ENCODE measurements around the gene CALML5. TPM values are rescaled to one million over a fixed set of nuclear protein-coding genes. Genes with fewer than 3 reads are reported as not detected.

The CALML5 gene
- polyA plus RNA-seq, 3 donors: not detected

DNA sequence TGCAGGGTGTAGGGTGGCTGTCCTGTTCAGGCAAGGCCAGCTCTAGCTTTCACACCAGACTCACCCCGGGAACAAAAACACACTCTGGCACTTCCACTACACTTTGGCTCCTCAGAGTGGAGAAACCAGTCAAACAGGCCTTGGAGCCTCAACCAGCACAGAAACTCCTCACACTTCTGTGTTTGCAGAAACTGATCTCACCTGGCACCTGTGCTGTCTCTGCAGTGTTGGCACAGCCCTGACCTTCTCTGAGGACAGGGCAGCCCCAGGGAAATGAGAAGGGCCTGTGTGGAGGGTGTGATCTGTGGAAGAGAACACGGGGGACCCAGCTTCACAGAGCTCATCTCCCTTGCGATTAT is 4.1 kb upstream of the CALML5 start:
- DNase-seq (ENCODE audit: low read depth in 3 of 3, low spot score in 2 of 3): peak in 2 of 3 donors; percentile 25 to 40

DNA sequence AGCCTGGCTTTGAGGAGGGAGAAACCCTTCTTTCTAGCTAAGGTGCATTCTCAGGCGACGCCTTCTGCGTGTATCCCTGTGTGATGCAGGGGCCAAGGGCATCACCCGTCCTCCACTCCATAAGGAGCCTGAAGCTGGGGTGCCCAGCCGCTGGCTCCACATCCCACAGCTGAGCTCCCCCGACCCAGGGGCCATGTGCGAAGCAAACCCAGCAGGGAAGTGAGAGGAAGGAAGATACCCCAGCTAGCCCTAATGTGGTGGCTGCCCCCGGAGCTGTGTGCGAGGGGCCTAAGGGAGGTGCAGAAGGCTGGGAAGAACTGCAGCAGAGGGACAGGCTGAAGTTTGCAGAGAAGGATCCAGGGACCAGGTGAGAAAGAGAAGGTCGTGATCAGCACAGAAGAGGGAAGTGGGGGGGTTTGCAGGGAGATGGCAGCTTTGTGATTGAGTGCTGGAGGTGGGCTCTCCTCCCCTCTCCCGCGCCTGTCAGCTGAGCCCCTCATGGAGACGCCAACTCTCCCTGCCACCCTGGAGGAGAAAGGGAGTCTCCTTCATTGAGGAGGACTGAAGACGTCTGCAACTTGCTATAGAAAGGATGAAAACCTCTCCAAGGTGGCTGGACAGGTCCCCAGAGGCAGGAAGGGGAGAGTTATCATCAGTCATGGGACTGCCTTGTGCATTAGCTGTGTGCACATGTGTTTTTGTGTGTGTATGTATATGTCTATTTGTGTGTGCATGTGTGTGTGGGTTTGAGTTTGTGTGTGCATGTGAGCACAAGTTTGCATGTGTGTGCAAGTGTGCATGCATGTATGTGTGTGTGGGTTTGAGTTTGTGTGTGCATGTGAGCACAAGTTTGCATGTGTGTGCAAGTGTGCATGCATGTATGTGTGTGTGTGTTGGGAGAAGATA is 3.5 kb upstream of the CALML5 start:
- DNase-seq (ENCODE audit: low read depth in 3 of 3, low spot score in 2 of 3): no peak

- no peak for DNase-seq (ENCODE audit: low read depth in 3 of 3, low spot score in 2 of 3)
Observed at GRCh38 chr10:5502061-5502521, 2.7 kb upstream of the CALML5 start.

DNA sequence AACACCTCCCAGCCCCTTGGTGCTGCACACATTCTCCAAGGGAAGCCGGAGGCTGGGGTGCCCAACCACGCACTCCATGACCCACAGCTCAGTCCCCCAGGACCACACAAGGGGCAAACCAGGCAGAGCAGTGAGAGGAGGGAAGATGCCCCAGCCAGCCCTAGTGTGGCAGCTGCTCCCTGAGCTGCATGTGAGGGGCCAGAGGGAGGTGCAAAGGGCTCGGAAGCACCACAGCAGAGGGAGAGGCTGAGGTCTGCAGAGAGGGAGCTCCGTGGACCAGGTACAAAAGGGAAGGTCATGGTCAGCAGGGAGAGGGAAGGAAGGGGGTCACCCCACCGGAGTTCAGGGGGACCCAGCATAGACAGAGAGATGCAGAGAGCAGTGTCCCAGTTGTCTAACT is 1.5 kb upstream of the CALML5 start:
- DNase-seq (ENCODE audit: low read depth in 3 of 3, low spot score in 2 of 3): no peak

GRCh38 chr10:5500162-5500670 is 846 bp upstream of the CALML5 start:
- no peak for DNase-seq (ENCODE audit: low read depth in 3 of 3, low spot score in 2 of 3)

- no peak for DNase-seq (ENCODE audit: low read depth in 3 of 3, low spot score in 2 of 3)
Observed at GRCh38 chr10:5498791-5499492, 428 bp downstream of the CALML5 start.

- DNase-seq (ENCODE audit: low read depth in 3 of 3, low spot score in 2 of 3): no peak
Observed at GRCh38 chr10:5497948-5498730, 1.2 kb downstream of the CALML5 start.

DNA sequence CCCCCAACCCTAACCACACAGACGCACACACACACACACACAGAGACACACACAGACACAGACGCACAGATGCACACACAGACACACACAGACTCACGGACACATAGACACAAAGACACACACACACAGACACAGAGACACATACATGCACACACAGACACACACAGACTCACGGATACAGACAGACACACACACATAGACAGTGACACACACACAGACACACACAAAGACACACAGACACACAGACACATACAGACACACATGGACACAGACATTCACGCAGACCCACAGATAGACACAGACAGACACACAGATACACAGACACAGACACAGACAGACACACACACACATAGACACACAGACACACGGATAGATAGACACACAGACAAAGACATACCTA is 2.1 kb downstream of the CALML5 start:
- DNase-seq (ENCODE audit: low read depth in 3 of 3, low spot score in 2 of 3): no peak

DNA sequence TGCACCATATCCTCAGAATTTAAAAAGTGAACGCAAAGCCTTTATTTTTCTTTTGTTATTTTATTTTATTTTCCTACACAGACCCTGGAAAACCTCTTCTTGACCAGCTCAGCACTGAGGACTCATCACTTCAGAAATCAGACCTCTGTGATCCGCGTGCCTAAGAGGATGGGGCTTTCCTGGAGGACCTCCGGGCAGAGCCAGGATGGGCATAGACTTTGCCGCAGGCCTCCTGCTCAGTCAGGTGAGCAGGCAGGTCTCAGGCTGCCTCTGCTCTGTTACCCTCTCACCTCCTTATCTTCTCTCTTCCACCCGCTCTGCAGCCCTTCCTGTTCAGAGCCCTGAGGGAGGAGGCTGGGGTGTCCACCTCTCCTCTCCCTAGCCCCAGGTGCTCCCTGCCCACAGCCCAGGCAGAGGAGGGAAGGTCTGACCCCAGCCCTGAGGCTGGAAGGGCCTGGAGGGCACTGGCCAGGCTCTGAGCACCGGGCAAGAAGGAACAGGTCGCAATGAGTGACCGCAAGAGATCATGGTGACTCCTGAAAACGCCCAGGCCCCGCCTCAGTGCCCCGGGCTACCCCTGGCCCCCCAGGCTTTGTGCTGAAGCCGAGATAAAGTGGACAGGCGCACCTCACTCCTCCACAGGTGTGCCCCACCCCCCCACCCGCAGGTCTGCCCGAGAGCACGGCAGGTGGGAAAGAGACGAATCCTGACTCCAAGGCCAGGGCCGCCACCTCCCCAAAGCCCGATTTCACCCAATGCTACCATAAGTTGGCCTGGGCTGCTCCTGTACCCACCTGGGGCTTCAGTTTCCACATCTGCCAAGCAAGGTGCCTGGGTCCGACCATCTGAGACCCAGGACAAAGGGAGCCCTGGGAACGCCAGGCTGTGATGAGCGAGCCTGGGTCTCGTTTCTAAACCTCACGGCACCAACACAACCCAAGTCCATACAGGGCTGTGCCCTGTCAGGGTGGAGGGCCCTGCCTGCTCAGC is 2.8 kb downstream of the CALML5 start:
- no peak for DNase-seq (ENCODE audit: low read depth in 3 of 3, low spot score in 2 of 3)

- DNase-seq (ENCODE audit: low read depth in 3 of 3, low spot score in 2 of 3): no peak
Observed at GRCh38 chr10:5494611-5495010, 4.8 kb downstream of the CALML5 start.

DNA sequence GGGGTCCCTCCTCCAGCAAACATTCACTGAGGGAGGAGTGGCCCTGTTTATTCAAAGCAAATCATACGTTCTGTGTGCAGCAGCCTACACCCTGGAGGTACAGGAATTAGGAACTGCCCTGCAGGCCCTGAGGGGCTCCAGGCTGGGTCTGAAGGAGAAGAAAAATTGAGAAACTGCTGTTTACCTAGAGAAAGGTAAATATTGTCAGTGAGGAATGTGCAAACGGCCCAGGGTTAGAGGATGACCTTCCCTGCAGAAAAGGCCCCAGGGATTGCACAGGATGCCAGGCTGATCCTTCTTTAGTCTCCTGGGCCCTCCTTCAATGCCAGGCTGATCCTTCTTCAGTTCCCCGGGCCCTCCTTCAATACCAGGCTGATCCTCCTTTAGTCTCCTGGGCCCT is 5.7 kb downstream of the CALML5 start:
- no peak for DNase-seq (ENCODE audit: low read depth in 3 of 3, low spot score in 2 of 3)

DNA sequence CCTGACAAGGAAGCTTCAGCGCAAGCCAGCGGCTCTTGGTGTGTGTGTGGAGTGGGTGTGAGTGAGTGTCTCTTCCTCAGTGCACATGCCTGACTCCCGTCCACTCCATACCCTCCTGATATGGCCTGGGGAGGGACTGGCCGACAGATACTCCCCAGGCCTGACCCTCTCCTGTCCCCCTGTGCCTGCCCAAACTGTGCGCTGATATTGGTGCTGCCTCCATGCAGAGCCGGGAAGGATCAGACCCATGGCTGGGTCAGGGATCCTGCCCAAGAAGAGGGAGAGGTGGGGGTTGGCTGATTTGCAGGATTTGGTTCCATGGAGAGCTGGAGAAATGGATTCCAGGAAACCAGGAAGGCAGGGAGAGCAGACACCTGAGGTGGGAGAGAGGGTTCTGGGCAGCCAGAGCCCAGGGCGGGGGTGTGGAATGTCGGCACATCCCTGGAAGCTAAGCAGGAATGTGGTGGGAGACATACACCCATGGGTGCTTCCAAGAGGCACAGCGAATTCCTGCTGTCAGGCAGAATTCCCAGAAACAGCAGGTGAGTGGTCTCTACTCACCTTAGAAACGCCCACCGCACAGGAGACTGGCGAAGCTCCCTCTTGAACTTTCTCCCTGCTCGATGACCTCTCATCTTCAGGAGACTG is 6.3 kb downstream of the CALML5 start:
- DNase-seq (ENCODE audit: low read depth in 3 of 3, low spot score in 2 of 3): no peak

GRCh38 chr10:5492322-5492855 is 7.0 kb downstream of the CALML5 start:
- DNase-seq (ENCODE audit: low read depth in 3 of 3, low spot score in 2 of 3): no peak

GRCh38 chr10:5491477-5491876 is 7.9 kb downstream of the CALML5 start:
- DNase-seq (ENCODE audit: low read depth in 3 of 3, low spot score in 2 of 3): no peak

DNA sequence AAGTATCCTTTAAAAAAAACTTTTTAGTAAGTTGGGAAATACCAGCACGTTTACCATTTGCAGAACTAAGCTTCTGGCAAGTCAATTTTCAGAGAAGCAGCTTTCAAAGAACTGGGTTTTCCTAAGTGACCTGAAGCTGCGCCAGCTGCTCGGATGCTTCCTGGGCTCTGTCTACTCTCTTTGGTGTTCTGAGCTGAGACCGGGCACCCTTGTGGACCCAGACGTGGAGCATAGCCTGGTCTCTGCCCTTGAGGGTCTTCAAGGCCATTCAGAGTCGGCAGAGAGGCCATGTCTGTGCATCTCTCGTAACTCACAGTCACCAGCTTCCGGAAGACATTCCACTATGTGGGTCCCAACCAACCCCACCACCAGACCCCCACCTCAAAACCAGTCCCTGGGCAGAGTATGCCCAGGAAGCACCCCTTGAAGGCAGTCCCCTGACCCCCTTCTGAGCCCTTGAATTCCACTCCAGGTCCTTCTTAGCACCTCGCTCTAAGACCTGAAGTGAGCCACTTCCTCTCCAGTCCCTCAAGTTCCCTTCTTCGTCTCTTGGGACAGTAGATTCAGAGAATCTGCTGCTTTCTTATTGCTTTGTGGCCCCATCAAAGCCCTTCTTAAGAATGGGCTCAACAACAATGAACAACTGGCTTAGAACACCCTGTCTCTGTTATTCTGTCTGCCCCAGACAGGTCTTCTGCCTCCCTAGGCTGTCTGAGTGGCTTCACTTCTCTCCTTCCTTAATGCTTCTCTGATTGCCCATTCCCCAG is 8.5 kb downstream of the CALML5 start:
- DNase-seq (ENCODE audit: low read depth in 3 of 3, low spot score in 2 of 3): no peak

GRCh38 chr10:5490032-5490431 is 9.3 kb downstream of the CALML5 start:
- no peak for DNase-seq (ENCODE audit: low read depth in 3 of 3, low spot score in 2 of 3)

DNA sequence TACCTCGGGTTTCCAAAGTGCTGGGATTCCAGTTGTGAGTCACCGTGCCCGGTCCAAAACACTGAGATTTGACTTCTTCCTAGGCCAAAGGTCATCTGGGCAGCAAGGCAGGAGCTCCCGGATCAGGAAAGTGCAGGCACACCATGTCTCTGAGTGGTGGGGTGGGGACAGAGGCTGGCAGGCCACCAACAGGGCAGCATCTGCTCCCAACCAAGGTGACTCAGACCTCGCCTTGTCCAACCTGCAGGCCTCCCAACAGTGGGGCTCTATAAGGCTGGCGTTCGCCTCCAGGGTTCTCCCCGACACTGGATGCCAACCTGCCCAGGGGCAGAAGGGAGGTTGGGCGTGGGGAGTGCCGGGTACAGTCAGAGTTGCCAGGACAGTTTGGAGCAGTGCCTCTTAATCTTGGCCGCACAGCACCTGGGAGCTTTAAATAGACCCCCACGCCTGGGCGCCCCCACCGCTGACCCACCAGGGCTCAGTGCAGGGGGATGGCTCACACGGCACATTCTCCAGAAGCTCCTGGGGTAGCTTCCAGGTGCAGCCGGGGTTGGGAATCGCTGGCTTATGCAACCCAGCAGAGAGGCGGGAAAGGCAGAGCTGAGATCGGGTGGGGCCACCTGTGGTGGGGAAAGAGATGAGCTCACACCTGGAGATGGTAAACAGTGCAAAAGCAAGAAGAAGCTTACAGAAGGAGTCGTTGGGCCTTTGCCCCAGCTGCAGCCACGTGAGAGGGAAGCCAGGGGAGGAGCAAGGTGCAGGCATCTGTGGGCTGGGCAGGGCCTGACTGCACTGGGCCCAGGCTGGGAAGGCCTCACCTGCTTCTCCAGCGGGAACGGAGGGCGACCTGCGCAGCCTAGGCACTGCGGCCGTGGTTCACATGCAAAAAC is 10.9 kb downstream of the CALML5 start:
- DNase-seq (ENCODE audit: low read depth in 3 of 3, low spot score in 2 of 3): no peak

Measured in right renal cortex interstitium (tissue), 3 donors.